Endodermal cell (in vitro differentiated cells): ENCODE results near the gene LARGE1. TPM values are rescaled to one million over a fixed set of nuclear protein-coding genes. Genes with fewer than 3 reads are reported as not detected.
A peak's percentile ranks its signal among the peaks of the same experiment; 100 is the strongest.

Experiments used
- DNase-seq: peaks from one replicate; pipeline ENCODE4 v3.0.0-alpha.2; 2017
- H3K27ac ChIP-seq: 2 replicates; pipeline ENCODE4 v1.5.1; 2013; ENCODE audit warnings: mild to moderate bottlenecking, low read depth, low read length, moderate library complexity
- H3K27me3 ChIP-seq: 2 replicates; pipeline ENCODE4 v1.6.1; 2013; ENCODE audit warnings: mild to moderate bottlenecking, low read length, moderate library complexity; ENCODE audit not compliant: insufficient read depth, control insufficient read depth, poor library complexity, severe bottlenecking
- H3K36me3 ChIP-seq: 2 replicates; pipeline ENCODE4 v1.7.0; 2013; ENCODE audit warnings: mild to moderate bottlenecking, low read length, moderate library complexity; ENCODE audit not compliant: control insufficient read depth, insufficient read depth
- H3K4me1 ChIP-seq: one replicate; pipeline ENCODE4 v1.7.0; 2013; ENCODE audit warnings: low read length; ENCODE audit not compliant: control insufficient read depth, insufficient read depth
- H3K4me3 ChIP-seq: 2 replicates; pipeline ENCODE4 v1.5.1; 2013; ENCODE audit warnings: mild to moderate bottlenecking, low read length, moderate library complexity
- H3K9ac ChIP-seq: 2 replicates; pipeline ENCODE4 v1.6.1; 2013; ENCODE audit warnings: mild to moderate bottlenecking, low read length, moderate library complexity; ENCODE audit not compliant: poor library complexity, severe bottlenecking; ENCODE audit errors: extremely low read depth
- H3K9me3 ChIP-seq: 2 replicates; pipeline ENCODE4 v1.6.1; 2013; ENCODE audit warnings: mild to moderate bottlenecking, low read length, moderate library complexity; ENCODE audit not compliant: control insufficient read depth
- H3K27ac Mint-ChIP-seq: 2 replicates; pipeline ENCODE4 v1.8.0; 2020; ENCODE audit warnings: mixed read lengths
- H3K27me3 Mint-ChIP-seq: 2 replicates; pipeline ENCODE4 v1.8.0; 2021; ENCODE audit warnings: mild to moderate bottlenecking, mixed read lengths; ENCODE audit not compliant: insufficient read depth
- H3K36me3 Mint-ChIP-seq: 2 replicates; pipeline ENCODE4 v1.8.0; 2020; ENCODE audit warnings: low read depth, mixed read lengths
- H3K4me1 Mint-ChIP-seq: 2 replicates; pipeline ENCODE4 v1.8.0; 2020; ENCODE audit warnings: mixed read lengths
- H3K4me3 Mint-ChIP-seq: 2 replicates; pipeline ENCODE4 v1.8.0; 2020; ENCODE audit warnings: mild to moderate bottlenecking, moderate library complexity, mixed read lengths
- H3K9me3 Mint-ChIP-seq: 2 replicates; pipeline ENCODE4 v1.8.0; 2020; ENCODE audit warnings: mild to moderate bottlenecking, mixed read lengths
- WGBS, 2 experiments: methylation state at CpG; one replicate each; pipeline versions ENCODE4 v1.1.5 to v1.1.7; 2013; ENCODE audit warnings: missing lambda C conversion rate in 2 of 2, mixed read lengths in 1 of 2; ENCODE audit not compliant: insufficient coverage in 1 of 2, insufficient read length in 1 of 2; 5-methylcytosine and 5-hydroxymethylcytosine counted together
- total RNA-seq, 2 donors: library from RNA; stranded (reverse); fragmentation: NEBNext Ultra II Directional in 1 of 2; extraction: Animal tissue kit (Norgen Biotek cat#: 25700) in 1 of 2; gene quantifications; 2 replicates in 1 of 2; 3 replicates in 1 of 2; pipeline ENCODE4 v1.2.1, GENCODE V29; 2021
- TF ChIP-seq, protein P1 (sequence below): fragments of 200-600 bp; sonication (generic); conservative IDR thresholded peaks from 2 replicates; pipeline ENCODE4 v1.5.0; 2021; ENCODE audit warnings: antibody characterized with exemption, mild to moderate bottlenecking

The LARGE1 gene
- total RNA-seq, 2 donors from 2014 or later: 17.5 to 24.3 TPM

GRCh38 chr22:33756508-33756949, 163.7 kb downstream of the LARGE1 start:
- peak; percentile 76 for DNase-seq
- H3K36me3 ChIP-seq: no peaks in the 10 kb centered on the region
- peaks cover 5% of the 10 kb centered on the region for H3K4me1 Mint-ChIP-seq
- no peak overlapping the region for H3K4me3 Mint-ChIP-seq
- 73 to 79% methylated on average over 9 to 10 of the region's 10 CpGs for WGBS, 2 experiments
- H3K9me3 Mint-ChIP-seq: peaks cover 6% of the 10 kb centered on the region
- H3K27me3 ChIP-seq: no peaks in the 10 kb centered on the region
- H3K27ac ChIP-seq: no peak overlapping the region
- no peaks in the 10 kb centered on the region for H3K9me3 ChIP-seq
- peaks cover 2% of the 10 kb centered on the region for H3K27me3 Mint-ChIP-seq
- H3K36me3 Mint-ChIP-seq: peaks cover 3% of the 10 kb centered on the region
- H3K4me1 ChIP-seq: no peaks in the 10 kb centered on the region
- H3K27ac Mint-ChIP-seq: peak overlapping the region; percentile 3
- TF ChIP-seq, protein P1, sequence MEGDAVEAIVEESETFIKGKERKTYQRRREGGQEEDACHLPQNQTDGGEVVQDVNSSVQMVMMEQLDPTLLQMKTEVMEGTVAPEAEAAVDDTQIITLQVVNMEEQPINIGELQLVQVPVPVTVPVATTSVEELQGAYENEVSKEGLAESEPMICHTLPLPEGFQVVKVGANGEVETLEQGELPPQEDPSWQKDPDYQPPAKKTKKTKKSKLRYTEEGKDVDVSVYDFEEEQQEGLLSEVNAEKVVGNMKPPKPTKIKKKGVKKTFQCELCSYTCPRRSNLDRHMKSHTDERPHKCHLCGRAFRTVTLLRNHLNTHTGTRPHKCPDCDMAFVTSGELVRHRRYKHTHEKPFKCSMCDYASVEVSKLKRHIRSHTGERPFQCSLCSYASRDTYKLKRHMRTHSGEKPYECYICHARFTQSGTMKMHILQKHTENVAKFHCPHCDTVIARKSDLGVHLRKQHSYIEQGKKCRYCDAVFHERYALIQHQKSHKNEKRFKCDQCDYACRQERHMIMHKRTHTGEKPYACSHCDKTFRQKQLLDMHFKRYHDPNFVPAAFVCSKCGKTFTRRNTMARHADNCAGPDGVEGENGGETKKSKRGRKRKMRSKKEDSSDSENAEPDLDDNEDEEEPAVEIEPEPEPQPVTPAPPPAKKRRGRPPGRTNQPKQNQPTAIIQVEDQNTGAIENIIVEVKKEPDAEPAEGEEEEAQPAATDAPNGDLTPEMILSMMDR: peak; percentile 69
- no peak overlapping the region for H3K4me3 ChIP-seq
- H3K9ac ChIP-seq: no peak overlapping the region

DNA sequence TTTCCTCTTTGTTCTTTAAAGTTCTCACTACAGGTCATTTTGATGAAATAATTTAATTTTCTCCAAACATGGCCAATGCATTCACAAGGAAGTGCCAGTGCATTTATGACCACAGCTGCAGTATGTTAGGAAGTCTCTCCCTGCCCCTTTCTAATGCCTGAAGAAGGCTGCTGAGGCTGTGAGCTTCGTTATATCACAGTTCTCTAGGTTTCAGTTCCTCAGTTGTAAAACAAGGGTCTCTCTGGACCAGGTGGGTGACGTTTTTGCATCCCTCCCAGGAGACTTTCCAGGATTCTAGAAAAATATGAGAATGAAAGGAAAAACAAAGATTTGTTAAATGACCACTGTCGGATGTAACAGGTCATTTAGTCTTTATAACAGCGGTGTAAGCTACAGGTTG, 171.6 kb downstream of the LARGE1 start:
- Histone ChIP-seq H3K4me3 (no peak overlapping the region), H3K9ac (no peak overlapping the region), H3K36me3 (no peaks in the 10 kb centered on the region), H3K4me1 (no peaks in the 10 kb centered on the region), H3K27ac (no peak overlapping the region), H3K27me3 (no peaks in the 10 kb centered on the region), H3K9me3 (no peaks in the 10 kb centered on the region)
- H3K4me1 Mint-ChIP-seq: no peaks in the 10 kb centered on the region
- 94 to 97% methylated on average over 3 to 4 of the region's 4 CpGs for WGBS, 2 experiments
- H3K9me3 Mint-ChIP-seq: peaks cover 6% of the 10 kb centered on the region
- DNase-seq: no peak
- no peaks in the 10 kb centered on the region for H3K27me3 Mint-ChIP-seq
- TF ChIP-seq, protein P1: no peak
- no peak overlapping the region for H3K4me3 Mint-ChIP-seq
- peaks cover 3% of the 10 kb centered on the region for H3K36me3 Mint-ChIP-seq
- no peak overlapping the region for H3K27ac Mint-ChIP-seq

DNA sequence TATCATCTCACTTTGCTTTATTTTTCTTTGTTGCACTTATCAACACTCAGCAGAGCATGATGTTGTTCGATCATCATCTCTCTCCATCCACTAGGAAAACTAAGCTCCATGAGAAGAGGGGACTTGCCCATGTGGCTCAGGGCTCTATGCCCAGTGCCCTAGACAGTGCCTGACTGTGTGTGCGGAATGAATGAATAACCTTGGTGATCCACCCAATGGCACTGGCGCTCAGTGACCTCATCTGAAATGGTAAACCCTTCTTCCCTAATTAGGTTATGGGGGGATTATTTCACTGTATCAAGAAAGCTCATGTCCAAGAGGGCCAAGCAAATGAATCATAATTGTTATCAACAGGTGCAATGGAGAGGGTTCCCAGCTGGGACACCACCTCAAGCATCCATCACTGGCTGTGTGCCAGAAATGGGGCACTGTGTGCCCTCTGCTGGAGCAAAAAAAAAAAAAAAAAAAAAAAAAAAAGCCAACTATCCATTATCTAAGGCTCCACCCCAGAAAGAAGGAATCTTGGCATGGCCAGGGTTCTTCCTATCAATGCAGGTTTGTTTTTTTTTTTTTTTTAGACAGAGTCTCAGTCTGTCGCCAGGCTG, 172.6 kb downstream of the LARGE1 start:
- Mint-ChIP-seq H3K27me3 (no peaks in the 10 kb centered on the region), H3K36me3 (peaks cover 3% of the 10 kb centered on the region), H3K4me1 (no peaks in the 10 kb centered on the region), H3K4me3 (no peak overlapping the region), H3K27ac (no peak overlapping the region), H3K9me3 (peaks cover 6% of the 10 kb centered on the region)
- Histone ChIP-seq H3K4me1 (no peaks in the 10 kb centered on the region), H3K27me3 (no peaks in the 10 kb centered on the region), H3K36me3 (no peaks in the 10 kb centered on the region), H3K9me3 (peaks cover 9% of the 10 kb centered on the region), H3K9ac (no peak overlapping the region), H3K27ac (no peak overlapping the region), H3K4me3 (no peak overlapping the region)
- TF ChIP-seq, protein P1: peak; percentile 24
- WGBS, 2 experiments: 83 to 91% methylated on average over 2 to 4 of the region's 4 CpGs
- no peak for DNase-seq
